K562 (cell line): ENCODE measurements around the gene TMEM150A. TPM values are rescaled to one million over a fixed set of nuclear protein-coding genes. Genes with fewer than 3 reads are reported as not detected.

Source experiments
- CCNT2 ChIP-seq: IDR thresholded peaks from 2 replicates; pipeline ENCODE4 v1.6.1; 2011; ENCODE audit warnings: borderline replicate concordance, low read depth, mild to moderate bottlenecking, moderate library complexity, mixed read lengths, low read length; ENCODE audit not compliant: insufficient read length; ENCODE audit errors: extremely low read depth
- ETS2 ChIP-seq: IDR thresholded peaks from 2 replicates; pipeline ENCODE4 v1.6.1; 2016; ENCODE audit warnings: borderline replicate concordance, missing genetic modification characterization, mild to moderate bottlenecking, moderate library complexity, missing compliant biosample characterization; ENCODE audit not compliant: poor library complexity, severe bottlenecking
- FIP1L1 ChIP-seq: fragments of 200-400 bp; formaldehyde crosslinking; IDR thresholded peaks from 2 replicates; pipeline ENCODE4 v1.6.1; 2018; ENCODE audit warnings: mild to moderate bottlenecking, low read depth, low read length; ENCODE audit not compliant: poor library complexity, severe bottlenecking
- HOXB6 ChIP-seq: fragments of 250-450 bp; sonication (Bioruptor Pico); IDR thresholded peaks from 2 replicates; pipeline ENCODE4 v1.5.1; 2022; ENCODE audit warnings: mild to moderate bottlenecking, borderline replicate concordance
- PATZ1 ChIP-seq: fragments of 250-450 bp; sonication (Bioruptor Pico); IDR thresholded peaks from 2 replicates; pipeline ENCODE4 v1.5.0; 2020; ENCODE audit warnings: mild to moderate bottlenecking, borderline replicate concordance
- PHF21A ChIP-seq: fragments of 450-650 bp; IDR thresholded peaks from 2 replicates; pipeline ENCODE4 v1.6.1; 2017; ENCODE audit warnings: low read depth, borderline replicate concordance
- SNIP1 ChIP-seq: fragments of 450-650 bp; IDR thresholded peaks from 2 replicates; pipeline ENCODE4 v1.7.1; 2017; ENCODE audit warnings: low read depth, mild to moderate bottlenecking
- TAF1 ChIP-seq: IDR thresholded peaks from 2 replicates; pipeline ENCODE4 v1.6.1; 2011; ENCODE audit warnings: mild to moderate bottlenecking, low read length, moderate library complexity; ENCODE audit not compliant: insufficient read depth, control insufficient read depth, severe bottlenecking; ENCODE audit errors: extremely low read depth
- THRA ChIP-seq: fragments of 450-650 bp; IDR thresholded peaks from 2 replicates; pipeline ENCODE4 v1.6.1; 2017; ENCODE audit warnings: mild to moderate bottlenecking, moderate library complexity
- TRIM24 ChIP-seq, 2 experiments: fragments of 450-650 bp; IDR thresholded peaks; 2 replicates each; pipeline ENCODE4 v1.6.1; 2016
- ZBTB49 ChIP-seq: sonication (generic); formaldehyde crosslinking; IDR thresholded peaks from 2 replicates; pipeline ENCODE4 v1.8.0; 2022; ENCODE audit warnings: missing genetic modification reagents, mild to moderate bottlenecking, borderline replicate concordance
- ZMIZ1 ChIP-seq, 2 experiments: fragments of 150-350 bp in 1 of 2; IDR thresholded peaks; 2 replicates each; pipeline ENCODE4 v1.6.1; 2012 to 2016; ENCODE audit warnings: low read depth in 2 of 2, low read length in 2 of 2, mild to moderate bottlenecking in 1 of 2, moderate library complexity in 1 of 2
- ZNF282 ChIP-seq: sonication (generic); formaldehyde crosslinking; IDR thresholded peaks from 2 replicates; pipeline ENCODE4 v1.8.1; 2023; ENCODE audit warnings: missing genetic modification reagents
- ZNF316 ChIP-seq: fragments of 450-650 bp; IDR thresholded peaks from 2 replicates; pipeline ENCODE4 v1.6.1; 2016
- ZNF408 ChIP-seq: fragments of 250-450 bp; sonication (Bioruptor Pico); IDR thresholded peaks from 2 replicates; pipeline ENCODE4 v1.4.0; 2020; ENCODE audit warnings: low read depth, mild to moderate bottlenecking, moderate library complexity
- ZNF77 ChIP-seq: fragments of 250-450 bp; sonication (Bioruptor Pico); IDR thresholded peaks from 2 replicates; pipeline ENCODE4 v1.5.0; 2020
- polyA plus RNA-seq, 8 experiments: library from polyadenylated mRNA; depleted of rRNA in 4 of 8; stranded (reverse) in 5 of 8; unstranded in 3 of 8; fragments of >200 nt; fragmentation: Nextera tagmentation in 2 of 8; fragmentation: Illumina TruSeq in 1 of 8; extraction: Ambion mirVana in 2 of 8; extraction: Trizol in 1 of 8; gene quantifications; 2 replicates each; pipeline versions ENCODE4 v1.2.1 to v1.2.3, GENCODE V29; 2011 to 2014; ENCODE audit warnings: inconsistent platforms in 1 of 8, missing spikeins in 1 of 8
- total RNA-seq, 7 experiments: library from RNA; depleted of rRNA in 6 of 7; stranded (reverse); fragments of >200 nt in 6 of 7; fragmentation: Illumina TruSeq in 2 of 7; extraction: Trizol in 2 of 7; gene quantifications; 2 replicates each; pipeline versions ENCODE4 v1.2.1 to v1.2.3, GENCODE V29; 2011 to 2021; ENCODE audit warnings: low replicate concordance in 1 of 7

The TMEM150A gene
- total and polyA plus RNA-seq, 9 of the 15 experiments (the other 6 are each of a cell fraction or from before 2014, with no cell fraction given) = 3.9 to 17.1 (median 8.4) TPM

GRCh38 chr2:85584857-85585780 is 17.4 kb downstream of the TMEM150A start (continued):
- no peak for TF ChIP-seq PATZ1 (CRISPR knock-in tag)
- no peak for TF ChIP-seq SNIP1
- no peak for TF ChIP-seq ZBTB49 (CRISPR knock-in tag)
- TF ChIP-seq ZNF77 (CRISPR knock-in tag) = no peak
- TF ChIP-seq THRA = no peak
- TF ChIP-seq ZMIZ1 (IDR thresholded peaks at IDR 0.05; ENCODE audit: low read depth in 2 of 2, low read length in 2 of 2) = 0 out of 4 replicates have a peak, but pooled peaks of 1 of the 2 experiments have one; percentile 41
- no peak for TF ChIP-seq ZNF282 (CRISPR knock-in tag)
- no peak for TF ChIP-seq HOXB6 (CRISPR knock-in tag)
- no peak for TF ChIP-seq FIP1L1
- TF ChIP-seq ZNF316 = no peak
- no peak for TF ChIP-seq ETS2
- no peak for TF ChIP-seq PHF21A
- TF ChIP-seq TRIM24 (IDR thresholded peaks at IDR 0.05) = peak; percentile 22 to 45; a peak in 2 of 4 replicates
- peak; percentile 32 for TF ChIP-seq CCNT2
- TF ChIP-seq ZNF408 (CRISPR knock-in tag) = no peak
- no peak for TF ChIP-seq TAF1
